HG02884 (cell line): ENCODE results near the gene EDIL3.
"Not testable (repeated sequence)": the region's sequence is repeated elsewhere in the genome, so short reads cannot be mapped to it uniquely, and the experiment has no call there.

Experiments
- ATAC-seq: cut with Tn5 transposase; IDR thresholded peaks from one replicate; pipeline ENCODE4 v1.9.1; 2021; ENCODE audit warnings: mild to moderate bottlenecking, moderate library complexity; ENCODE audit not compliant: unreplicated experiment

Gene EDIL3

DNA sequence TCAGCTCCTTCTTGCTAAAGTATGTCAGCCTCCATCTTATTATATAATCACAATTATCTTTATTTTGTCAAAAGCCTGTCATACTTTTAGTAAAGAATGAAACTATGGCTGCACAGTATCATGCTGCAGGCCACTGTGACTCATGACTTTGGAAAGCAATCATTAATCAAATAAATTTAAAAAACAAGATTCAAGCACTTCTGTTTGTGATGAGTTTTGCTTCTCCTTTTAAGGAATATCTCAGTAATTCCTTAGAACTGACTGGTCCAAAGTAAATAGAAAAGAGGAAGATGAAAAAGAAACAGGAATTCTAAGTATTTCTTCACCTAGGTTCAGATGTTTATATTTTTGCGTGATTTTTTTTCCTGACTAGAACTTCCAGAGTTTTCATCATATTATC lies 83.1 kb downstream of the EDIL3 start:
- ATAC-seq = no peak

DNA sequence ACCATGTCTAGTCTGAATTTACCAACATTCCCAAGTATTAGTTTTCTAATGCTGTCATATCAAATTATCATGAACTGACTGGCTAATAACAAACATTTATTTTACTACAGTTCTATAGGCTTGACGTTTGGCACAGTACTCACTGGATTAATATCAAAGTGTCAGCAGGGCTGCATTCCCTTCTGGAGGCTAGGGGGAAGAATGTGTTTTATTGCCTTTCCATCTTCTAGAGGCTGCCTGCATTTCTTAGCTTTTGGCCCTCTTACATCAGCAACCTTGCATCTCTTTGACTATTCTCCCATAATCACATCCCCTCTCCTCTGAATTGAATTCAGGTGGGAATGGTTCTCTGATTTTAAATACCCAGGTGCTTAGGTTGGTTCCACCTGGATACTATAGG lies 84.7 kb downstream of the EDIL3 start:
- no peak for ATAC-seq

- ATAC-seq = no peak
Observed at GRCh38 chr5:84298628-84299027, 86.1 kb downstream of the EDIL3 start.

DNA sequence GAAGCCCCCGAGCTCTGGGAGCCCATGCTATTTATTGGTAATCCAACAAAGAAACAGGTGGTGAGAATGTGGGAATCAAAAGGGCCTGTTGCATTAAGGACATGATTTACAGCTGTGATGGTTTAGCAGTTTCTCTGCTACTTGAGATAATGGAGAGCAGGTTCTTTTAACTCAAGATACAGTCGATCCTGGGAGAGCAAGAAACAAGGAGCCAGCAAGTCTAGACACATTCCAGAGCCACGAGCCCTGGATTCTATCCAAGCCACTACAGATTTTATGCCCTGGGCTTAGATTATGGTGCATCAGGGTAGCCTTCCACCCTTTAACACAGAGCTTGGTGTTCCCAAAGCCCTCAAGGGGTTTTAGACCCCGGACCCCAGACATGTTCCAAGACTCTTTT lies 87.0 kb downstream of the EDIL3 start:
- ATAC-seq = not testable (repeated sequence)

- ATAC-seq = no peak
Observed at GRCh38 chr5:84292788-84293653, 91.7 kb downstream of the EDIL3 start.

DNA sequence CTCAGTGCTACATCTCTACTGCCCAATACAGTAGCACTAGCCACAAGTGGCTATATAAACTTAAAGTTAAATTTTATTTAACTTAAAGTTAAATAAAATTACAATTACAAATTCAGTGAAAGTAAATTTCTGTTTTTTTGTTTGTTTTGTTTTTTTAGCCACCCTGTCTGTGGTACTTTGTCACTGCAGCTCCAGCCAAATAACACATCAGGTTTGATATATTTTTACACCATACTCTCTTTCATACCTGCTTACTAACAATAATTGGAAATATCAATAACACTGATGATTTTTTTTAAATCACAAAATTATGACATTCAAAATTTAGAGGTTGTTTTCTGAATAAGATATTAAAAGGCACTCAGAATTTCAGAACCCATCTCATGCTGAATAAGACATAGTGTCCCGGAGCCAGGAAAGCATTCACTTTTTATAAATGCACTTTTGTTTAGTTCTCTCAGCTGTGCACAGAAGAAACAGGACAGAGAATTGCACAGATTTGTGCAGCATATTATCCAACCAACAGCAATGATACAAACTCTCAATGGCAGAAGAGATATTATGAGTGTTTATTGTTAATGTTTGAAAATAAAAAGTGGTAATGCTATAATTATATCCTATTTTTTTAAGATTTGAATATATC lies 92.6 kb downstream of the EDIL3 start:
- no peak for ATAC-seq

- no peak for ATAC-seq
Observed at GRCh38 chr5:84290673-84291072, 94.0 kb downstream of the EDIL3 start.

GRCh38 chr5:84290161-84290560 lies 94.5 kb downstream of the EDIL3 start:
- no peak for ATAC-seq

- peak; percentile 79 for ATAC-seq
Observed at GRCh38 chr5:84287951-84288350, 96.7 kb downstream of the EDIL3 start.

- ATAC-seq = no peak
Observed at GRCh38 chr5:84286662-84287061, 98.0 kb downstream of the EDIL3 start.

DNA sequence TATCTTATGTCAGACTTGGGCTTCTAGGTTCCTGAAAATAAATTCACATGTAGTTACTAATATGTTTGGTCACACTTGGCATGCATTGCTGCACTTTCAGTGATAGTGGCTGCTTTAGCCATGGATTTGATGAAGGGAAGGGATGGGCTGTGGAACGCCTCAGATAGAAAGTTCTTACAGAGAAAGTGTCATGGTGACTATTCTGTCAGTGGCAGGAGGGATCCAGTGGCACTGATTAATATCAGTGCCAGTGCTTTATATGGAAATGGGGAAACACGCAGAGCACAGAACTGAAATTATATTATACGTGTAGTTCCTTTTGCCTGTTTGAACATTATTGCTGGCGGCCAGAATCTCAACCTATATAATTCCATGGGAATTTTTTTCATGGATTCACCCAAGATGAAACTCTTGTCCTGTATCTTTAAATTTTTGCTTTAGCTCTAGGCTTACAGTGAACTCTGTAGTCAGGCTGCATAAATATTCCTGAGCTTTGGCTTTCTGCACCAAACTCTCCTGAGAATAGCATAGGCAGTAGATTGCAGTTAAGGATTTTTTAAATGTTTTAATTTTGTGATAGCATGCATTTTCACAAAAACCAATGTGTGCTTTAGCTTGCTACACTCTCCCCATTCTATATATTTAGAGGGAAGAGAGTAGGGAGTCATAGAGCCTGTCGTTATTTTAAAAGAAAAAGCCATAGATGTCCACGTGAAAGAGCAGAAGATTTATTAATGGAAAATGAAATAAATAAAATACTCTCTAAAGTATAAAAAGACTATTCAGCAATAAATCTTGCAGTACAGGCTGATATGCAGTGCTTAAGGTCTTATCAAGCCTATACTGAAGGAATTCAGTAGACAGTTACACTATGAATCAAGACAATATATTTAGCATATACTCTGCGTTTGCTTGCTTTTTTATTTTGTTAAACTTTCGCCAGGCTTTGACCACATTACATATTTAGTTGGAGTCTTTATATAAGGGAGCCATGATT lies 98.7 kb downstream of the EDIL3 start:
- ATAC-seq = no peak

GRCh38 chr5:84281383-84281782 lies 103.3 kb downstream of the EDIL3 start:
- no peak for ATAC-seq

DNA sequence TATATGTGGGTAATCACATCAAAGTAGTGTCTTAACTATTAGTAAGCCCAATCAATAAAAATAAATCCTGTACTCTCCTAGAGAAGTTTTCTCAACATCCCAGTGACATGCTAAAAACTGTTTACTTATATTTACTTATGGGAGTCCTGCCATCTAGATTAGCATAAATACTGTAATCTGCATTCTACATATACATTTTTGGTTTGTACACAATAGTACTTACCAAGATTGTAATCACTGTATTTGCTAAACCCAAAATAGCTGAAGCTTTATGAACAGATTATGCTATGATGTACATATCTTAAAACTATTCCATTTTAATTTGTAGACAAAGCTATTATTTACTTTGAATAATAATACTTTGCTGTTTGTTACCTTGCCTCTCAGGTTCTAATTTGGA lies 105.4 kb downstream of the EDIL3 start:
- ATAC-seq = no peak

DNA sequence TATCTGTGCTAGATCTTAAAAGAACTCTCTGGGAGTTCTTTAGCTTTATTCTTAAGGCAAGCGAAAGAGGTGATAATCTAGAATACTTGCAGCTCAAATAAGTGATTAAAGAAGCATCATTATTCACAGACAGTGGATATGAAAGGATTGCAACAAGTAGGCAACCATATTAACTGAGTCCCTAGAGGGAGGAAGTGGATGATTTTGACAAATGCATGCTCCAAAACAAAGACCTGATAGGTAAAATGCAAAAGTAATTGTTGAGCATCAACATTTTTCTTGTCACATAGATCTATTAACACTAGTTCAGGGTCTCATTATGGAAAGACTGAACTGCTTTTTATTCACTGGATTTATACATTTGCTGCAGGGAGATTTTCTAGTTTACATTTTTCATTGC lies 109.1 kb downstream of the EDIL3 start:
- no peak for ATAC-seq

- no peak for ATAC-seq
Observed at GRCh38 chr5:84274585-84275468, 109.9 kb downstream of the EDIL3 start.

- peak; percentile 48 for ATAC-seq
Observed at GRCh38 chr5:84273517-84273883, 111.2 kb downstream of the EDIL3 start.

- ATAC-seq = no peak
Observed at GRCh38 chr5:84272771-84273516, 111.7 kb downstream of the EDIL3 start.

DNA sequence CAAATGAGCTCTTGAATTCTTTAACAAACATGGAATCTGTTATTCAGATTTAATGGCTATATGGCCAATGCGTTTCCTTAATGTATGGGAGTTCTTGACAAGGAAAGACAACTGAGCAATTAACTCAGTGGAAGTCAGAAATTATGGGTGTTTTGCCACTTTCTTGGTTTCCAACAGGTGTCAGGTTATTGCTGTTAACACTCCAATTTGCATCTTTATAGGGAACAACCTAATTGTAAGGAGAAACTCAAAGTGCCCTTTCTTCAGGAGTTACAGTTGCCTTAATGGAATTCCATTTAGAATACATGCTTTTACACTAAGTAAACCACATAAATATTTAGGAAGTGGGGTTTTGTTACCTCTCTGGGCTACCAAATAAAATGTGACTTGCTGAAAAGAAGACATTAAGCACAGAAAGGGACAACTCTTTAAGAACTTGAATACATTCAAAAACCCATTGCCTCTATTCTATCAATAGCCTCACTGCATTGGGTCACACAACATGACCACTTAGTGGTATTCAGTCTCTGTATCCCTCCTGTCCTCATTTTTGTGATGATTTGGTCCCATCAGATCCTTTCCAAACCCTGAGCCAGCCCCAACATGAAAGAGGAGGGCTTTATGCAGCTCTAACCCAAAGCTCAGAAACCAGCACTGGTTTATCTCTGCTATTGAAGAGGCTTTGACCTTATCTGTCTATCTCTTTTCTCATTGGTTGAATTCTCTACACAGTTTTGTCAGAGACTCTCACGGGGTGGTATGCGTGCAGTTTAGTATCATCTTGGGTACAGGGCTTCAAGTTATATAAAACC lies 118.7 kb downstream of the EDIL3 start:
- no peak for ATAC-seq

DNA sequence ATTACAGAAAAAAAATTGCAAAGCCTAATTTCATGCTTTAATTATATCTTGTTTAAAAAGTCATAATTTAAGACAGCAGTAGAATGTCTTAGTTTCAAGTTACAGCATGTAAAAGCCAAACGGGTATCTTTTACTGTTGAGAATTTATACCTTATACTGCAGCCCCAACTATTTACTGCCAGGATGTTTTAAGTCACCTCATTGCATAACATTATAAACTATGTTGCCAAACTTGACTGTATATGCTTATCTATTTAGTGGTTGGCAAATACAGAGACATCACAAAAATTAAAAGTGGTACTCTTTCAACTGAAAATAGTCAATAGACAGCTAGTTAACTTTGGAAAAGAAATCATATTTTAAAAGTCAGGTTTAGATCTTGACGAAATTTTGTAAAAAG lies 119.5 kb downstream of the EDIL3 start:
- no peak for ATAC-seq
